T1000 (cell line): ENCODE measurements around the gene NWD2.
"Not testable (repeated sequence)": the region's sequence is repeated elsewhere in the genome, so short reads cannot be mapped to it uniquely, and the experiment has no call there.

ENCODE experiments used
- DNase-seq: peaks from one replicate; lab custom pipeline; 2025; ENCODE audit warnings: mixed read lengths; lab: John Stamatoyannopoulos, UW

Gene NWD2

GRCh38 chr4:37470245-37470644, 225.7 kb downstream of the NWD2 start:
- no peak for DNase-seq

GRCh38 chr4:37471093-37471492, 226.6 kb downstream of the NWD2 start:
- DNase-seq, result no peak

- DNase-seq, result no peak
These were observed 227.4 kb downstream of the NWD2 start for GRCh38 chr4:37471971-37472370.

GRCh38 chr4:37473807-37474206, 229.3 kb downstream of the NWD2 start:
- DNase-seq, result no peak

GRCh38 chr4:37475087-37475486, 230.5 kb downstream of the NWD2 start:
- DNase-seq, result no peak

- DNase-seq, result no peak
These were observed 231.2 kb downstream of the NWD2 start for GRCh38 chr4:37475776-37476175.

- no peak for DNase-seq
These were observed 231.7 kb downstream of the NWD2 start for GRCh38 chr4:37476256-37476655.

GRCh38 chr4:37476691-37477090, 232.1 kb downstream of the NWD2 start:
- DNase-seq, result no peak

- no peak for DNase-seq
These were observed 232.6 kb downstream of the NWD2 start for GRCh38 chr4:37477126-37477525.

GRCh38 chr4:37478151-37478550, 233.6 kb downstream of the NWD2 start:
- no peak for DNase-seq

- no peak for DNase-seq
These were observed 236.0 kb downstream of the NWD2 start for GRCh38 chr4:37480509-37480908.

GRCh38 chr4:37481547-37482122, 237.1 kb downstream of the NWD2 start:
- DNase-seq, result no peak

- no peak for DNase-seq
These were observed 237.8 kb downstream of the NWD2 start for GRCh38 chr4:37482236-37482913.

- no peak for DNase-seq
These were observed 239.1 kb downstream of the NWD2 start for GRCh38 chr4:37483610-37484009.

- no peak for DNase-seq
These were observed 241.6 kb downstream of the NWD2 start for GRCh38 chr4:37486166-37486565.

GRCh38 chr4:37487668-37488067, 243.1 kb downstream of the NWD2 start:
- DNase-seq, result no peak

GRCh38 chr4:37489697-37490096, 245.2 kb downstream of the NWD2 start:
- DNase-seq, result no peak

- DNase-seq, result no peak
These were observed 246.1 kb downstream of the NWD2 start for GRCh38 chr4:37490391-37491347.

GRCh38 chr4:37495353-37495752, 250.8 kb downstream of the NWD2 start:
- DNase-seq, result not testable (repeated sequence)
